ENCODE measurements around the gene NKX2-2.
"Not testable (repeated sequence)": the region's sequence is repeated elsewhere in the genome, so short reads cannot be mapped to it uniquely, and the experiment has no call there.

The NKX2-2 gene

GRCh38 chr20:21508230-21509078 is 5.4 kb downstream of the NKX2-2 start:
- DNase-seq = no peak

- no peak for DNase-seq
Observed at GRCh38 chr20:21507400-21508229, 6.2 kb downstream of the NKX2-2 start.

- DNase-seq = peak; percentile 71
Observed at GRCh38 chr20:21505810-21506530, 7.9 kb downstream of the NKX2-2 start.

DNA sequence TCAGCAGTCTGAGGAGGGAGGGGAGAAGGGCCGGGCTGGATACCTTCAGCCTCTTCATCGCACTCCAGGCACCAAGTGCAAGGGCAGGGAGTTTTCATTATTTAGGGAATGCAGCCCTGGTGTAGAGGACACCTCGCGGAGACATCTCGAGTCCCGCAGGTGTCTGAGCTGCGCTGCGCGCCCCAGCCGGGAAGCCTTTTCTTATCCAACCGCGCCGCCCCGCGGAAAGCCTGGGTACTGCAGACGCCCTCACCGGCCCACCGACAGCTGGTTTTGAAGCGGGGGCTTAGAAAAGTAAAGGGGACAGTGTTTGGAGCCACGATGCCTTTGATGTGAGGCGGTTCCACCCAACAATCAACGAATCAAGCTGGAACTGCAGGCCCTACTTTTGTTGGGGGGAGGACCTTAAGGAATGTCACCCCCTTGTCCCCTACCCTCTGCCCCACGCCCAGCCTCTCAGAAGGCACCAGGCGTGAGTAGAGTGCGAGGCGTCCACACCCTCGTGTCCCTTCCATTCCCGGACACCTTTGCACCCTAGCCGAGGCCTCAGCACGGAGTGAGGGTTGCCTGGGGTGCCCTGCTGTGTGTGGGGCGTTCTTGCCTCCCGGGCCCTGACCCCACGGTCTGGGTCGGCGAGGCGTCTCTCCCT is 8.6 kb downstream of the NKX2-2 start:
- DNase-seq = peak; percentile 65

- no peak for DNase-seq
Observed at GRCh38 chr20:21504323-21504722, 9.5 kb downstream of the NKX2-2 start.

DNA sequence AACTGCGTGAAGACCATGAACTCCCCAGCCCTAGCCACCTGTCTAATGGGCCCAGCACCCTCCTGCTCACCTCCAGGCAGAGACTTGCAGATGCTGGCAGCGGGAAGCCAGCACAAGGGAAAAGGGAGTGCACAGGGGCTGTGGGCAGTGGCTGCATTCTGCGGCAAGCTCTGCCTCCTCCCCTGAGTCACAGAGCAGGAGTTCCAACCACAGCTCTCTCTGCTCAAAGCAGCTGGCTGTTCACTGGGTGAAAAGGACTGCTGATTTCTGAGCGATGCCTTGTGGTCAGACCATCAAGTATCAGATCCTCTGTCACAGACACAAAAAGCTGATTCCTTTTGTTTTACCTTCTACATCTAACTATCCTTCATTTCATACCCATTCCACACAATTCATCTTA is 10.5 kb downstream of the NKX2-2 start:
- DNase-seq = no peak

GRCh38 chr20:21501184-21501583 is 12.7 kb downstream of the NKX2-2 start:
- DNase-seq = no peak

GRCh38 chr20:21500599-21500998 is 13.3 kb downstream of the NKX2-2 start:
- no peak for DNase-seq

- no peak for DNase-seq
Observed at GRCh38 chr20:21499641-21500040, 14.2 kb downstream of the NKX2-2 start.

GRCh38 chr20:21498635-21499034 is 15.2 kb downstream of the NKX2-2 start:
- DNase-seq = no peak

DNA sequence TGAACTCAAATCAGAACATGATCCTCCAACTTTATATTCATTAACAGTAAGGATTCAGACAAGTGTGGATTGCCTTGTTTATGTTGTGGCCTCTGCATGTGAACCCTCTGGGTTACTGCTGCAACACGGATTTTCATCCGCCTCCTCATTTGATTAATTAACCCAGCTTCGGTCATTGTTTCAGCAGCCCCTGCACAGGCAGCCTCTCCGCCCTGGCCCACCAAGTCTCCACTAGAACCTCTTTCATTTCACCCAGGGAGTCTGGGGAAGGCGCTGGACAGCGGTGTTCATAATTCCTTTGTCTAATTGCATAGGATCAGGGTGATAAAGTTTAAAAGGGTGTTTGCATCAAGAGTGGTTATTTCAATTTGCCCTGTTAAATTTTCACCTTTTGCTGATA is 15.7 kb downstream of the NKX2-2 start:
- DNase-seq = no peak

DNA sequence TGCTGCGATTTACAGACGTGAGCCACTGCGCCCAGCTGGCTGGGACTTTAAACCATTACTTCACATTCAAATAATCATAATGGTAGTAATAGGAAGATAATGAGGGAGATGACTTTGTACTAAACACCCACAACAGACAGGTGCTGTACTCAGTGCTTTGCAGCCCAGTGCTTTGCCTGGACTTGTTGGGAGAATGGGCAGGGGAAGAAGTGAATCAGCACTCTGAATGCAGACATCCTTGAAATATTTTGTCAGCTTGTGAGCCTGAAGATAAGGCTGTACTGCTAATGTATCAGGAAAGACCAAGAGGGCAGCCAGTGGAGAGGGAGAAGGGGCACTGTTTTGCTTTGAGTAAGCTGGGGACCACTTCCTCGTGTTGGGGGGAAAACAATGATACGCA is 17.4 kb downstream of the NKX2-2 start:
- DNase-seq = no peak

- DNase-seq = no peak
Observed at GRCh38 chr20:21493049-21493448, 20.8 kb downstream of the NKX2-2 start.

DNA sequence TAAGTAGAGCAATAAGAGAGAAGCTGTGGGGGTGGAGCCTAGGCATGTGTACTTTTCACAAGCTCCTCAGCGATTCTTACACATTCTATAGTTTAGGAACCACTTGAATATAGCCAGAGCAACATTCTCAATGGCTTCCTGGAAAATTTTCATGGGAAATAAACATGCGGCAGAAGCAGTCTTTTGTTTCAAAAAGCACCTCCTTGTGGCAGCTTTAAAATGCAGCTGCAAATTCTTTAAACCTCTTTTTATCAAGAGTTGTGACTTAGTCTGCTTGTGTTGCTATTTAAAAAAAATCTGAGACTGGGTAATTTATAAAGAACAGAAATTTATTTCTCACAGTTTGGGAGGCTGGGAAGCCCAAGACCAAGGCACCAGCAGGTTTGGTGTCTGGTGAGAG is 23.8 kb downstream of the NKX2-2 start:
- no peak for DNase-seq

DNA sequence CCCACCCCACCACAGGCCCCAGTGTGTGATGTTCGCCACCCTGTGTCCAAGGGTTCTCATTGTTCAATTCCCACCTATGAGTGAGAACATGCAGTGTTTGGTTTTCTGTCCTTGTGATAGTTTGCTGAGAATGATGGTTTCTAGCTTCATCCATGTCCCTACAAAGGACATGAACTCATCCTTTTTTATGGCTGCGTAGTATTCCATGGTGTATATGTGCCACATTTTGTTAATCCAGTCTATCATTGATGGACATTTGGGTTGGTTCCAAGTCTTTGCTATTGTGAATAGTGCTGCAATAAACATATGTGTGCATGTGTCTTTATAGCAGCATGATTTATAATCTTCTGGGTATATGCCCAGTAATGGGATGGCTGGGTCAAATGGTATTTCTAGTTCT is 33.7 kb downstream of the NKX2-2 start:
- DNase-seq = not testable (repeated sequence)

DNA sequence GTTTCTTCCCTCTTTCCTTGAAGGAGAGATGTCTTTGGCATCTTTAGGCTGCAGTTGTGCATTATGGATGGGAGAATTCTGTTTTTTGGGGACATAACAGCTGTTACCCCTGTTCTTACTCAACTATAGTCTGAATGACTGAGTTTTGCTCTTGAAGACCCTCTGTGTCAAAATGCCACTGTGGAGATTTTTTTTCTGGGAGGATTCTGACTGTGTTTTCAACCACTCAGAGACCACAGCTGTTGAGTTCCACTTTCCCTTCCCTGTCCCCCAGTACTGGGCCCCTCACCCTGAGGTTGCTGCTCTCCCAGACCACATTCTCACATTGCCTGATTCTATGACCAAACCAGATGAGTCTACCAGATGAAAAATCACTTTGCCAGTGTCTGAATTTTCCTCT is 48.1 kb downstream of the NKX2-2 start:
- DNase-seq = no peak

DNA sequence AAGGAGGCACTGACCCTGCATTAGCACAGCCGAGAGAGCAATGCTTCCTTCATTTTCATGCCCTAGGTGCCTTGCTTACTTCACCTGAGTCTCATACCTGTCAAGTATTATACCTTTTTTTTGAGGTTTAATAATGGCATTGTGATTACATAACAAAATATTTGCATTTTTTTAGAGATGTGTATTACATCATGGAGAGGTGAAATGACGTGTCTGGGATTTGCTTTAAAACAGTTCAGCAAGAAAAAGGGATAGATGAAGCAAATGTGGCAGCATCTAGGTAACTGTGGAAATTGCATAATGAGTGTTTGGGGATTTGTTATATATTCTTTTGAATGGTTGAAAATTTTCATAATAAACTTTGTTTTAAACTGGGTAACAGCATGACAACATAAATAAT is 48.9 kb downstream of the NKX2-2 start:
- no peak for DNase-seq

All from suppressor macrophage treated with lipopolysaccharide for 4 hours (primary cell).